Retinal pigment epithelial cell (primary cell): ENCODE results near the gene PAX3.
A peak's percentile ranks its signal among the peaks of the same experiment; 100 is the strongest.

Experiments used
- DNase-seq: peaks from one replicate; pipeline ENCODE4 v3.0.0-alpha.2; 2010; ENCODE audit warnings: low read depth
- H3K4me3 ChIP-seq: 2 replicates; pipeline ENCODE4 v1.5.1; 2011; ENCODE audit warnings: mild to moderate bottlenecking, low read length, control low read depth, moderate library complexity
- CTCF ChIP-seq: conservative IDR thresholded peaks from 2 replicates; pipeline ENCODE4 v1.5.1; 2011; ENCODE audit warnings: low read depth, low read length, control low read depth, inconsistent platforms

The PAX3 gene

GRCh38 chr2:222281506-222281905, 17.3 kb downstream of the PAX3 start:
- no peak overlapping the region for H3K4me3 ChIP-seq
- no peak for TF ChIP-seq CTCF
- DNase-seq, result no peak

- DNase-seq, result no peak
- peak; percentile 11 for TF ChIP-seq CTCF
- no peak overlapping the region for H3K4me3 ChIP-seq
These were observed 18.0 kb downstream of the PAX3 start for GRCh38 chr2:222280795-222281194.

- no peak overlapping the region for H3K4me3 ChIP-seq
- DNase-seq, result no peak
- no peak for TF ChIP-seq CTCF
These were observed 26.3 kb downstream of the PAX3 start for GRCh38 chr2:222272446-222273015.

- TF ChIP-seq CTCF, result no peak
- DNase-seq, result no peak
- no peak overlapping the region for H3K4me3 ChIP-seq
These were observed 26.9 kb downstream of the PAX3 start for GRCh38 chr2:222271854-222272253.

- H3K4me3 ChIP-seq, result no peak overlapping the region
- no peak for DNase-seq
- TF ChIP-seq CTCF, result no peak
These were observed 28.4 kb downstream of the PAX3 start for GRCh38 chr2:222270396-222270795.

GRCh38 chr2:222269132-222269531, 29.7 kb downstream of the PAX3 start:
- no peak for DNase-seq
- H3K4me3 ChIP-seq, result no peak overlapping the region
- TF ChIP-seq CTCF, result no peak

- no peak overlapping the region for H3K4me3 ChIP-seq
- TF ChIP-seq CTCF, result no peak
- DNase-seq, result no peak
These were observed 30.3 kb downstream of the PAX3 start for GRCh38 chr2:222268311-222268990.
